HCT116 (cell line): ENCODE data around the gene AP5M1. TPM values are rescaled to one million over a fixed set of nuclear protein-coding genes. Genes with fewer than 3 reads are reported as not detected.

Source experiments
- ATAC-seq: fragments of 200-7000 bp; cut with Tn5 transposase; 2 replicates; pipeline ENCODE4 v1.9.1; 2020; ENCODE audit warnings: mild to moderate bottlenecking, moderate library complexity
- BruUV-seq: library from RNA; stranded (reverse); fragments of 400-500 nt; replicated peaks from 2 replicates; lab custom pipeline; 2021; lab: Mats Ljungman, UMichigan
- CTCF ChIA-PET: fragments of 300-600 bp; sonication (Branson Sonifier 250); formaldehyde crosslinking; loops from one replicate; lab custom pipeline; 2021; ENCODE audit warnings: antibody characterized with exemption; lab: Charles Lee
- POLR2A ChIA-PET: fragments of 300-600, 350-600 bp; sonication (Branson Sonifier 250); formaldehyde crosslinking; loops from one replicate; lab custom pipeline; 2021; ENCODE audit warnings: antibody characterized with exemption; lab: Charles Lee
- RAD21 ChIA-PET, 2 experiments: fragments of 300-600 bp; sonication (Branson Sonifier 250); formaldehyde crosslinking; loops; one replicate each; lab custom pipeline; 2023; ENCODE audit warnings: low total read pairs in 2 of 2; ENCODE audit not compliant: uncharacterized antibody in 2 of 2, unreplicated experiment in 2 of 2, low non-redundant PET in 1 of 2; lab: Charles Lee
- DNase-seq: peaks from one replicate; pipeline ENCODE4 v3.0.0-alpha.2; 2010; ENCODE audit warnings: low read depth, low spot score
- H2AFZ ChIP-seq: fragments of 200-600 bp; shearing (Covaris generic), sonication (generic); 2 replicates; pipeline ENCODE4 v1.6.1; 2017; ENCODE audit warnings: low read depth, mixed run types, mixed read lengths, antibody characterized with exemption, low read length; ENCODE audit not compliant: poor library complexity, severe bottlenecking
- H3K27ac ChIP-seq: 2 replicates; pipeline ENCODE4 v1.5.1; 2012; ENCODE audit warnings: low read depth, low read length
- H3K27me3 ChIP-seq: fragments of 200-600 bp; sonication (generic); 2 replicates; pipeline ENCODE4 v1.6.1; 2016; ENCODE audit warnings: mixed run types, low read length, mixed read lengths; ENCODE audit not compliant: insufficient read depth
- H3K36me3 ChIP-seq, 2 experiments: fragments of 200-500 bp in 1 of 2; fragments of 200-600 bp in 1 of 2; sonication (Bioruptor generic) in 1 of 2; sonication (generic) in 1 of 2; 2 replicates each; pipeline versions ENCODE4 v1.5.1 to v1.6.1; 2014 to 2016; ENCODE audit warnings: low read length in 2 of 2, inconsistent platforms in 1 of 2, mixed read lengths in 1 of 2, mixed run types in 1 of 2; ENCODE audit not compliant: insufficient read depth in 2 of 2, control insufficient read depth in 1 of 2
- H3K4me1 ChIP-seq, 2 experiments: fragments of 200-600 bp in 1 of 2; sonication (generic) in 1 of 2; 2 replicates each; pipeline versions ENCODE4 v1.5.1 to v1.6.1; 2012 to 2017; ENCODE audit warnings: low read length in 2 of 2, inconsistent platforms in 1 of 2, mild to moderate bottlenecking in 1 of 2, mixed read lengths in 1 of 2, mixed run types in 1 of 2, moderate library complexity in 1 of 2; ENCODE audit not compliant: insufficient read depth in 2 of 2, control insufficient read depth in 1 of 2
- H3K4me2 ChIP-seq: fragments of 200-600 bp; sonication (generic); 2 replicates; pipeline ENCODE4 v1.6.1; 2017; ENCODE audit warnings: mixed run types, low read length, mixed read lengths
- H3K4me3 ChIP-seq, 2 experiments: fragments of 200-600 bp in 1 of 2; sonication (generic) in 1 of 2; replicated peaks in 1 of 2; 2 replicates each; pipeline ENCODE4 v1.5.1; 2011 to 2016; ENCODE audit warnings: low read length in 2 of 2, control low read depth in 1 of 2, low read depth in 1 of 2, mild to moderate bottlenecking in 1 of 2, mixed read lengths in 1 of 2, mixed run types in 1 of 2
- H3K79me2 ChIP-seq: fragments of 200-600 bp; sonication (generic); 2 replicates; pipeline ENCODE4 v1.6.1; 2017; ENCODE audit warnings: mild to moderate bottlenecking, mixed run types, low read length, moderate library complexity, mixed read lengths; ENCODE audit not compliant: insufficient read depth
- H3K9ac ChIP-seq: fragments of 200-600 bp; sonication (generic); 2 replicates; pipeline ENCODE4 v1.6.1; 2016; ENCODE audit warnings: low read length, mixed read lengths
- H3K9me2 ChIP-seq: fragments of 200-600 bp; sonication (generic), shearing (Covaris generic); 2 replicates; pipeline ENCODE4 v1.6.1; 2017; ENCODE audit warnings: mixed run types, mild to moderate bottlenecking, moderate library complexity; ENCODE audit not compliant: insufficient read depth
- H3K9me3 ChIP-seq, 2 experiments: fragments of 200-500 bp in 1 of 2; fragments of 200-600 bp in 1 of 2; sonication (Bioruptor generic) in 1 of 2; sonication (generic) in 1 of 2; 2 replicates each; pipeline ENCODE4 v1.6.1; 2014 to 2017; ENCODE audit warnings: low read length in 2 of 2, mixed read lengths in 2 of 2, inconsistent platforms in 1 of 2, low read depth in 1 of 2, mild to moderate bottlenecking in 1 of 2, mixed run types in 1 of 2, moderate library complexity in 1 of 2; ENCODE audit not compliant: control insufficient read depth in 1 of 2, insufficient read depth in 1 of 2
- H4K20me1 ChIP-seq: fragments of 200-600 bp; sonication (generic), shearing (Covaris generic); 2 replicates; pipeline ENCODE4 v1.6.1; 2017; ENCODE audit warnings: mixed run types, mild to moderate bottlenecking, moderate library complexity; ENCODE audit not compliant: insufficient read depth
- CBX3 ChIP-seq: IDR thresholded peaks from 2 replicates; pipeline ENCODE4 v1.6.1; 2012; ENCODE audit warnings: low read depth
- FOSL1 ChIP-seq: IDR thresholded peaks from 2 replicates; pipeline ENCODE4 v1.6.1; 2012; ENCODE audit warnings: low read depth
- MAX ChIP-seq: IDR thresholded peaks from 2 replicates; pipeline ENCODE4 v1.6.1; 2012
- REST ChIP-seq: IDR thresholded peaks from 2 replicates; pipeline ENCODE4 v1.6.1; 2012; ENCODE audit warnings: low read depth
- SP1 ChIP-seq: IDR thresholded peaks from 2 replicates; pipeline ENCODE4 v1.6.1; 2012; ENCODE audit warnings: low read depth
- YY1 ChIP-seq: IDR thresholded peaks from 2 replicates; pipeline ENCODE4 v1.6.1; 2011; ENCODE audit warnings: low read length, low read depth, moderate library complexity, mild to moderate bottlenecking; ENCODE audit not compliant: insufficient replicate concordance; ENCODE audit errors: extremely low read depth
- intact Hi-C: fragments of 100-400 bp; cut with micrococcal nuclease; formaldehyde crosslinking; loops from 2 replicates; pipeline ENCODE4 v1.10.0; 2022
- total RNA-seq: library from RNA; stranded (reverse); gene quantifications from one replicate; pipeline ENCODE4 v1.2.1, GENCODE V29; 2021; ENCODE audit not compliant: unreplicated experiment

The AP5M1 gene
- total RNA-seq, 1 experiment from 2014 or later, result 25.3 TPM

- no peaks in the 10 kb centered on the region for H3K9me3 ChIP-seq
- CTCF ChIA-PET, result no interaction called here
Observed at GRCh38 chr14:57291692-57292647, 23.2 kb downstream of the AP5M1 start.

More at GRCh38 chr14:57291692-57292647, 23.2 kb downstream of the AP5M1 start:
- H3K27ac ChIP-seq, result no peak overlapping the region
- no peak overlapping the region for H3K4me3 ChIP-seq
- H3K27me3 ChIP-seq, result no peaks in the 10 kb centered on the region
- H3K9ac ChIP-seq, result no peak overlapping the region
- H3K4me2 ChIP-seq, result no peak overlapping the region
- ATAC-seq, result no peak
- no peak overlapping the region for H2AFZ ChIP-seq
- H3K36me3 ChIP-seq, result 0 out of 4 replicates have a peak, but pooled peaks cover 0 to 5% of the 10 kb centered on the region in 2 experiments
- POLR2A ChIA-PET, result no interaction called here
- H3K4me1 ChIP-seq, result no peaks in the 10 kb centered on the region
- no peaks in the 10 kb centered on the region for H3K9me2 ChIP-seq
- no TSS peak for BruUV-seq
- DNase-seq, result no peak
- no peaks in the 10 kb centered on the region for H4K20me1 ChIP-seq
- intact Hi-C loops, result loop anchor here (10.0 kb wide), 1 partner anchor 737 kb away; no protein-coding TSS in a partner anchor
- no peak for TF ChIP-seq REST
- no peak for TF ChIP-seq SP1
- no peak for TF ChIP-seq YY1
- TF ChIP-seq CBX3, result no peak
- no peak for TF ChIP-seq FOSL1
- no peak for TF ChIP-seq MAX
- no peaks in the 10 kb centered on the region for H3K79me2 ChIP-seq
- RAD21 ChIA-PET, result no interaction called here
